ENCODE results near the gene NSMCE1.

- TF ChIP-seq CTCF (IDR thresholded peaks at IDR 0.05) (no peak), EZH2 (IDR thresholded peaks at IDR 0.05; ENCODE audit: borderline replicate concordance, insufficient read depth, low read depth, low read length, poor library complexity, severe bottlenecking) (no peak)
Measured at GRCh38 chr16:27264151-27264550, 4.4 kb downstream of the NSMCE1 start.

Data from B cell (primary cell).